Right lobe of liver (tissue), 6 donors: ENCODE results near the gene NACC1. TPM values are rescaled to one million over a fixed set of nuclear protein-coding genes. Genes with fewer than 3 reads are reported as not detected.

ENCODE experiments used
- ATAC-seq, 4 donors: fragments of 200-7000 bp; cut with Tn5 transposase; one replicate each; pipeline ENCODE4 v1.9.1; 2020; ENCODE audit warnings: mild to moderate bottlenecking in 4 of 4, moderate library complexity in 4 of 4
- DNase-seq, 3 donors: peaks; one replicate each; pipeline ENCODE4 v3.0.0-alpha.2; 2020
- H3K27ac ChIP-seq, 3 donors: fragments of 200-600 bp; one replicate each; pipeline ENCODE4 v1.8.0; 2022
- H3K27me3 ChIP-seq, 2 donors: fragments of 200-600 bp; one replicate each; pipeline ENCODE4 v1.8.0; 2022
- H3K36me3 ChIP-seq, 4 donors: fragments of 200-600 bp; sonication (generic) in 1 of 4; one replicate each; pipeline versions ENCODE4 v1.5.1 to v1.8.0; 2017 to 2022; ENCODE audit warnings: control low read depth in 1 of 4
- H3K4me1 ChIP-seq, 4 donors: fragments of 200-600 bp; sonication (generic) in 1 of 4; one replicate each; pipeline versions ENCODE4 v1.5.1 to v1.8.0; 2017 to 2022; ENCODE audit warnings: control low read depth in 1 of 4
- H3K4me3 ChIP-seq, 3 donors: fragments of 200-600 bp; one replicate each; pipeline ENCODE4 v1.8.0; 2022
- H3K9me3 ChIP-seq, 4 donors: fragments of 200-600 bp; sonication (generic) in 1 of 4; one replicate each; pipeline versions ENCODE4 v1.5.1 to v1.8.0; 2017 to 2022; ENCODE audit warnings: control low read depth in 1 of 4
- CTCF ChIP-seq, 4 donors: fragments of 200-600 bp in 3 of 4; fragments of 450-650 bp in 1 of 4; IDR thresholded peaks; one replicate each; pipeline versions ENCODE4 v1.5.1 to v1.8.0; 2016 to 2022; ENCODE audit warnings: antibody characterized with exemption in 4 of 4, mild to moderate bottlenecking in 2 of 4
- POLR2A ChIP-seq: fragments of 450-650 bp; IDR thresholded peaks from one replicate; pipeline ENCODE4 v1.6.1; 2017; ENCODE audit warnings: antibody characterized with exemption, mild to moderate bottlenecking
- WGBS: methylation state at CpG from one replicate; pipeline ENCODE4 v1.1.6; 2018; ENCODE audit warnings: low coverage, low lambda C conversion rate; ENCODE audit not compliant: insufficient coverage; ENCODE audit errors: missing lambda C conversion rate; 5-methylcytosine and 5-hydroxymethylcytosine counted together
- intact Hi-C, 2 donors: fragments of 100-400 bp; cut with DNase I; formaldehyde crosslinking; loops; one replicate each; pipeline versions ENCODE4 v1.11.2 to v1.14.1; 2022
- total RNA-seq, 6 experiments: library from RNA; depleted of rRNA in 2 of 6; stranded (reverse); fragments of >200 nt in 2 of 6; fragmentation: NEBNext Ultra II Directional in 3 of 6; extraction: Animal tissue kit (Norgen Biotek cat#: 25700) in 3 of 6; gene quantifications; one replicate each; pipeline versions ENCODE4 v1.1.0 to v1.2.4, GENCODE V29; 2016 to 2023
- donor health status: DM: no; HTN: yes; CAD: no.
- donor health status: DM: no; HTN: no; CAD: no.
- donor health status: DM: no; HTN: no; CAD: no.
- donor health status: DM: no; HTN: yes; CAD: no.
- donor health status: DM: no; HTN: yes; CAD: no.

The NACC1 gene
- total RNA-seq, 6 experiments from 2014 or later, result 19.2 to 30.3 (median 26.4) TPM

GRCh38 chr19:13100841-13101589 lies 17.0 kb upstream of the NACC1 start:
- intact Hi-C loops, result loop anchor here in 1 of 2 donors (10.0 kb wide), 1 partner anchor 164 kb away; no protein-coding TSS in a partner anchor
- WGBS, result 23% methylated on average over 9 of the region's 18 CpGs
- Histone ChIP-seq H3K27me3 (peaks cover 0 to 6% of the 10 kb centered on the region in 2 donors), H3K4me3 (peak overlapping the region in 1 of 3 donors; percentile 53), H3K9me3 (no peaks in the 10 kb centered on the region), H3K36me3 (no peaks in the 10 kb centered on the region), H3K4me1 (peaks cover 0 to 29% (median 7%) of the 10 kb centered on the region in 4 donors), H3K27ac (peak overlapping the region in 1 of 3 donors; percentile 10)
- DNase-seq (no peak), ATAC-seq (no peak)
- TF ChIP-seq POLR2A (no peak), CTCF (IDR thresholded peaks at IDR 0.05) (peak in 3 of 4 donors; percentile 28 to 37 (median 33))

GRCh38 chr19:13101590-13102415 lies 16.3 kb upstream of the NACC1 start:
- H3K4me1 ChIP-seq, result peaks cover 0 to 21% (median 6%) of the 10 kb centered on the region in 4 donors
- peak overlapping the region; percentile 31 to 53 (median 40) for H3K4me3 ChIP-seq
- peaks cover 0 to 6% of the 10 kb centered on the region in 2 donors for H3K27me3 ChIP-seq
- DNase-seq, result peak in 1 of 3 donors; percentile 49
- no peak for TF ChIP-seq CTCF (IDR thresholded peaks at IDR 0.05)
- no peak for TF ChIP-seq POLR2A
- peak in 2 of 4 donors; percentile 2 for ATAC-seq
- intact Hi-C loops, result loop anchor here in 1 of 2 donors (10.0 kb wide), 1 partner anchor 163 kb away; no protein-coding TSS in a partner anchor
- H3K27ac ChIP-seq, result peak overlapping the region; percentile 47 to 87 (median 76)
- 38% methylated on average over 7 of the region's 7 CpGs for whole genome bisulfite sequencing
- H3K36me3 ChIP-seq, result no peaks in the 10 kb centered on the region
- H3K9me3 ChIP-seq, result no peaks in the 10 kb centered on the region

GRCh38 chr19:13102416-13102665 lies 15.7 kb upstream of the NACC1 start:
- DNase-seq, result no peak
- peaks cover 0 to 18% (median 6%) of the 10 kb centered on the region in 4 donors for H3K4me1 ChIP-seq
- peak overlapping the region; percentile 47 to 87 (median 76) for H3K27ac ChIP-seq
- H3K4me3 ChIP-seq, result peak overlapping the region; percentile 31 to 53 (median 40)
- no CpG with 5 or more reads among the region's 7 CpGs for WGBS
- ATAC-seq, result no peak
- H3K36me3 ChIP-seq, result no peaks in the 10 kb centered on the region
- no peaks in the 10 kb centered on the region for H3K9me3 ChIP-seq
- H3K27me3 ChIP-seq, result peaks cover 0 to 2% of the 10 kb centered on the region in 2 donors
- TF ChIP-seq CTCF (IDR thresholded peaks at IDR 0.05) (no peak), POLR2A (no peak)
- intact Hi-C loops, result loop anchor here in 1 of 2 donors (10.0 kb wide), 1 partner anchor 162 kb away; no protein-coding TSS in a partner anchor

GRCh38 chr19:13102666-13103580 lies 15.1 kb upstream of the NACC1 start, which contains the start of gene LYL1:
LYL1 (minus strand) TSS chr19:13102858; CDS start chr19:13101171, 1,687 bp downstream.
- 7% methylated on average over 5 of the region's 47 CpGs for WGBS
- peak; percentile 65 to 79 (median 74) for ATAC-seq
- TF ChIP-seq CTCF (IDR thresholded peaks at IDR 0.05) (no peak), POLR2A (peak; percentile 18)
- H3K4me1 ChIP-seq, result peaks cover 0 to 18% (median 6%) of the 10 kb centered on the region in 4 donors
- peak within 1 kb of the TSS; percentile 31 to 53 (median 40) for H3K4me3 ChIP-seq
- peak; percentile 84 to 91 (median 89) for DNase-seq
- H3K36me3 ChIP-seq, result no peaks in the 10 kb centered on the region
- H3K9me3 ChIP-seq, result no peaks in the 10 kb centered on the region
- peak within 1 kb of the TSS; percentile 47 to 87 (median 76) for H3K27ac ChIP-seq
- intact Hi-C loops, result loop anchor here in 1 of 2 donors (10.0 kb wide), 1 partner anchor 162 kb away; no protein-coding TSS in a partner anchor
- H3K27me3 ChIP-seq, result no peaks in the 10 kb centered on the region
